ENCODE results near the gene TRPC3.
A peak's percentile ranks its signal among the peaks of the same experiment; 100 is the strongest.
"Not testable (repeated sequence)": the region's sequence is repeated elsewhere in the genome, so short reads cannot be mapped to it uniquely, and the experiment has no call there.

The TRPC3 gene

DNA sequence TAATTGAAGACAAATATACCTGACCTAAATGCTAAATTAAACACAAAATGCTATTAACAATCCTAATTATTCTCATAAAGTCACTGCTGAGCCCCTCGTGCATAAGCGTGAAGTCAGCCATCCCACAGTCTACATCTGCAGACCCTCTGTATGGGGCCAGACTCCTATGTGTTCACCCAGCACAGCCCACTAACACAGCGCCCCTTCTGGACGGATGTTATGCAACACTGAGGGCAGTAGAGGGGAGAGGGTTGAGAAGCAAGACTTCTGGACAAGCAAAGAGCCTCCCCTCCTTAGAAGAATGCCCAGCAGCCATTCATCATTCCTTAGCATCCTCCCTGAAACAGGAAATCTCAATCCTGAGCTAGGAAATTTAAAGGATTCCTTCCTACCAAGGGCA is 7.9 kb downstream of the TRPC3 start:
- DNase-seq, result no peak

DNA sequence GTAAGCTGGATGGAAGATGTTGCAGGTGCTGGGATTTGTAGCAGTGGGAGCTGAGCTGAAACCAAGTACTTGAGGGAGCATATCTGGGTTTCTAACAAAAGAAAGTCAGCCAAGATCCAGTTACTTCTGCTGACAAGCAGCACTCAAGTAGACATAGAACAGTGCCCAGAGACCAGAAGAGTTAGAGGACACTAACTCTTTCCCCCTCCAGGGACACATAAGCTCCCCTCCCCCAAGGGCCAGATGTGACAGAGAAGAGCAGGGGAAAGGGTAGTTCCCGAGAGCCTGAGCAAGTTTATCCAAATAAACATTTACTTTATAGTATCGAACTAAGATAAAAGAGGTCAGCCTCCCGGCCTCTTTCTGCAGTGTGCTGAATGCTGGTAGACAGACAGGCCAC is 12.2 kb downstream of the TRPC3 start:
- no peak for DNase-seq

DNA sequence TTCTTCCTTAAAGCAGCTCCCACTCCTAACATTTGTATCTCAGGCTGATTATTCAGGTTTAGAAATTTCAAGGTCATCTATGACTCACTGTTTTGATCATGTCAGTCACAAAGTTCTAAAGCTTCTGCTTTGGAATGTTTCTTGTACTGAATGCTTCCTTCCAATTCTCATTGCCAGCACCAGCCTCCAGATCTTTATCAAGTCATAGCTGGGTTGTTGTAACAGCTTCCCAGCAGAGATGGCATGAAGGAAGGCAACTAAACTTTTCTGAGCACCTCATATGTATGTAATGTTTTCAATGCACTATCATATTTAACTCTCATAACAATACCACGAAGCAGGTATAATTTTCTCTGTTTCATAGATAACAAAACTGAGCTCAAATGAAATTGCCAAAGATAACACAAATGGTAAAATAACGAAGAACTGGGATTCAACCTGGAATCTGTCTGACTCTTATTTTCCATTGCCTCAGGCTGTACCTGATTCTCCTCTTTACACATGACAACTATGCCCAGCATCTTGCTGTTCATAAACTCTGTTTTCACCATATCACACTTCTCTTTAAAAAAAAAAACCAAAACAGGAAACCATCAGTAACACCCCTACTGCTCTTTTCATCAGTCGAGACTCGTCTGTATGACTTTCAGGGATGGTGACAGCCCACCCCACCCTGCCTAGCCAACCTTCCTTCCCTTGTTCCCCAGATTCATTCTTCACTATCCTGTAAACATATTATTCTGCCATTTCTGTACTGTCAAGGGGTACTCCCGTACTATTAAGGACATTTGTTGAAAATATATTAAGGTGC is 13.4 kb downstream of the TRPC3 start:
- no peak for DNase-seq

DNA sequence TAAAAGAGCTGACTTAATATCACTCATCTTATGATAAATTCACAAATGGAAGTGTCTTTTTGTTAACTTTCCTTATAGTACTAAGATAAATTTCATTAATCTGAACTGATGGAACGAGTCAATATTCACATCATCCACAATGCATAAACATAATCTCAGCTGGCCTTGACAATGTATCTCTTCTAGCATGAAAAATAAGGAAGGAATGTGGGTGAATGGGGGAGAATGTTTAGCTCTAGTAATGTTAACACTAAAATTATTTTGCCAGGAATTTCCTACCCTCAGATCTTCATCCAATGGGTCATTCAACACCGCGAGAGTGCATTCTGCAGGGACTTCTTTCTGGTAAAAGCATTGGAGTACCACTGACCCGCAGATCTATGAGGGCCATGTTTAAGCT is 15.8 kb downstream of the TRPC3 start:
- no peak for DNase-seq

DNA sequence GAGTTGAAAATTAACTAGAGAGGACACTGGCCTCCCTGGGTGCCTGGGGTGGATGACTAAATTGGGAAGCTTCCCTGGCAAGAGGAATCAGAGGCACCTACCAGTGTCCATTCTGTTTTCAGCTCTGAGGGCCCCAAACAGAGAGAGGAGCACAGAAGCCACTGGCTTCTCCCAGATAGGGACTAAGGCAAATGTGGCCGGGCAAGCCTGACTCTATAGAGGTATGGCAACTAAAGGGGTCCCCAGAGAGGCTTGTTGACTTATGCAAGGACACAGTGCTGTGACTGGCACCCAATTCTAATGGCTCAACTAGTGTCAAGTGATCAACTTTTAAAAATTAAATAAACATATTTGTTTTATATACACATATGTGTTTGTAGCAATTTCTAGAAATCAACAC is 17.2 kb downstream of the TRPC3 start:
- DNase-seq, result no peak

DNA sequence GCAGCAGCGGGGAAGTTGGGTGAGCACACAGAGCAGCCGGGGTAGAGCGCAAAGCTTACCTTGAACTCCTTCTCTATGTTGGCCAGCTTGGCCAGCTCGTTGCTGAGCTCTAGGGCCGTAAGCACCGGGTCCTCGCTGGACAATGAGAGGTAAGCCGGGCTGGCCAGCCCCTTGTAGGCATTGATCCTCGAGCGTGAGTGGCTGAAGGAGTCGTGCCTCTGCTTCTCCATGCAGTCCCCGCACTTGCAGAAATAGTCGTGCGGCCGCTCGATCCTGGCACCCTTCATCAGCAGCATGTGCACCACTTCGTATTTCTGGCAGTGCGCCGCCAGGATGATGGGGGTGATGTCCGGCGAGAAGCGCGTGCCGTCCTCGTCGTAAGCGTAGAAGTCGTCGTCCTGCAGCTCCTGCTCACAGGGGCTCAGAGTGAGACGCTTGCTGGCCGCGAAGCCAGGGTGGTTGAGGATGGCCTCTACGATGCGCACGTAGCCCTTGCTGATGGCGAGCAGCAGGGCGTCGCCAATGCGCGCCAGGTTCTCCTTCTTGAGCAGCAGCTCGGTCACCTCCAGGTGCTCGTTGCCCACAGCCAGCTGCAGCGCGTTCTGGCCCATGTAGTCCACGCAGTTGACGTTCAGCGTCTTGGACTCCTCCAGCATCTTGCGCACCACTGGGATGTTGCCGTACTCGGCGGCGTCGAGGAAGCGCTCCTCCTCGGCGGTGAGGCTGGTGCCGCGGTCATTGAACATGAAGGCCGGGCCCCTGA is 19.5 kb downstream of the TRPC3 start:
- DNase-seq, result no peak

DNA sequence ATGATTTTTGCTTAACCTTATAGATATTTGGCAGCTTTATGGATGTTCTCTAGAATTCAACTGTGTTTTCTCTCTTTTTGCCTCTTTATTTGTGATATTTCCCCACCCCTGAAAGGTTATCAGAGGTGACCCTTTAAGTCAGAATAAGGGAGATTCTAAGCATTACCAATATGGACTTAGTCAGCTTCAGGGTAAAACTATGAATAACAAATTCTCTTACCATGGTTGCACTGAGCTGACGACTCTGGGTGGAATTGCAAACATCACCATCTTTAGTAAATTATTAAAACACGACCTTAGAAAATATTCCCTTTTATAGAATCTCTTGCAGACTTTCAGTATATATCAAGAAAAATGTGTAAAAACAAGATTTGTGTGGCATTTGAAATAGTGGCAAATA is 21.6 kb downstream of the TRPC3 start:
- DNase-seq, result no peak

DNA sequence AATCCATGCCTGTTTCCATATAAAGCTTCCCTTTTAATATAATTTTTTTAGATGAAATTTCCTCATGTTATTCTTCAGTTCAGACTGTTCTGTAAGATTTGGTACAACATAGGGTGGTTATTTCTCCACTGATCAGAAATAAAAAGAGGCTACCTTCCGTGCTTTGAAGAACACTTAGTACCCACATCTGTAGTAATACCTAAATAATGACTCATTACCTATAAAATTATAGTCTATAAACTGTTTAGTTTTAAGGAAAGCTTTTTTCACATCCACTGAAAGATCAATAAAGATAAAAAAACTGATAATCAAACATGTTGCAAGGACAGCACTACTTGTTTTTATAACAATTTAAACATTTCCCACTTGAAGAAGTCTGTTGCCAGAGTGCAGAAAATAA is 23.9 kb downstream of the TRPC3 start:
- no peak for DNase-seq

DNA sequence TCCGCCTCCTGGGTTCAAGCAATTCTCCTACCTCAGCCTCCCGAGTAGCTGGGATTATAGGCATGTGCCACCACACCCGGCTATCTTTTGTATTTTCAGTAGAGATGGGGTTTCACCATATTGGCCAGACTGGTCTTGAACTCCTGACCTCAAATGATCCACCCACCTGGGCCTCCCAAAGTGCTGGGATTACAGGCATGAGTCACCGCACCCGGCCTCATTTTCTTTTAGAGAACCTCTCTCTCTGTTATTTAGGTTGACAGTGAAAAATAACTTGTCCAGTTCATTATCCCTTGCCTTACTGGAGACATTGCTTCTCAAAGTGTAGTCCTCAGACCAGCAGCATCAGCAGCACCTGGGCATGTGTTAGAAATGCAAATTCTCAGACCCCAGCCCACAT is 25.4 kb downstream of the TRPC3 start:
- DNase-seq, result not testable (repeated sequence)

DNA sequence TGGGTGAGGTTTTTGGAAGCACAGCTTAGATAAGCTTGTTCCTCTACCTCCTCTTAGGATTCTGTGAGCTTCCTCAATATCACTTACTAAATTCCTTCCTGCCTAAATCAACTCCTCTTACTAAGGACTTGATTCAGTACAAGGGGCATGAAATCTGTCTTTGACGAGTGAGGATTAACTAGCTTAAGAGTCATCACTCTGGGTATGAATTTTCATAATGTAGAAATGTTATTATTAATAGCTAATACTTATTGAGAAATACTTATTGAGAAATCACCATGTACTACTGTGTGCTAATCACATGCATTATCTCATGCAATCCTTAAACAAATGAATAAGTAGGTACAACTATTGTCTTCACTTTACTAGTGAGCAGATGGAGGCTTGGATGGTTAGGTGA is 28.6 kb downstream of the TRPC3 start:
- no peak for DNase-seq

DNA sequence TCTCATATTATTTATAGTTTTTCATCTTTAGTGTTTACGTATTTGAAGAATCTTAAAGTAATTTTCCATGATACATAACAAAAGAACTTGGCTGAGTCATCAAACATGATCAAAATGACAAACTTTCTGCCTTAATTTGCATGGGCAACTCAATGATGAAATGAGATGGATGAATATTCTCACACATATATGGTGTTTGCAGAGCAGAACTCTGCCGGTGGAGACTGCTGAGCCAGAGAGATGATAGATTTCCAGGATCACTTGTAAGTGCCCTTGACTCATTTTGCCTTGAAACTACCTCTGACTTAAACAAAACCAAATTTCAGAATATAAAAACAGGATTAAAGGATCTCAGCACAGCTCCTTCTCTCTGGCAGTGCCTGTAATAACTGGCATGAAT is 38.2 kb downstream of the TRPC3 start:
- no peak for DNase-seq

DNA sequence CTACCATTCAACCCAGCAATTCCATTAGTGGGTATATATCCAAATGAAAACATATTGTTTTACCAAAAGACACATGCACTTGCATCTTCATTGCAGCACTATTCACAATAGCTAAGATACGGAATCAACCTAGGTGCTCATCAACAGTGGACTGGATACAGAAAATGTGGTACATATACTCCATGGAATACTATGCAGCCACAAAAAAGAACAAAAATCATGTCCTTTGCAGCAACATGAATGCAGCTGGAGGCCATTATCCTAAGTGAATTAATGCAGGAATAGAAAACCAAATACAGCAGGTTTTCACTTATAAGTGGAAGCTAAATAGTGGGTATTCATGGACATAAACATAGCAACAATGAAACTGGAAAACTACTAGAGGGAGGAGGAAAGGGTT is 43.5 kb downstream of the TRPC3 start:
- no peak for DNase-seq

DNA sequence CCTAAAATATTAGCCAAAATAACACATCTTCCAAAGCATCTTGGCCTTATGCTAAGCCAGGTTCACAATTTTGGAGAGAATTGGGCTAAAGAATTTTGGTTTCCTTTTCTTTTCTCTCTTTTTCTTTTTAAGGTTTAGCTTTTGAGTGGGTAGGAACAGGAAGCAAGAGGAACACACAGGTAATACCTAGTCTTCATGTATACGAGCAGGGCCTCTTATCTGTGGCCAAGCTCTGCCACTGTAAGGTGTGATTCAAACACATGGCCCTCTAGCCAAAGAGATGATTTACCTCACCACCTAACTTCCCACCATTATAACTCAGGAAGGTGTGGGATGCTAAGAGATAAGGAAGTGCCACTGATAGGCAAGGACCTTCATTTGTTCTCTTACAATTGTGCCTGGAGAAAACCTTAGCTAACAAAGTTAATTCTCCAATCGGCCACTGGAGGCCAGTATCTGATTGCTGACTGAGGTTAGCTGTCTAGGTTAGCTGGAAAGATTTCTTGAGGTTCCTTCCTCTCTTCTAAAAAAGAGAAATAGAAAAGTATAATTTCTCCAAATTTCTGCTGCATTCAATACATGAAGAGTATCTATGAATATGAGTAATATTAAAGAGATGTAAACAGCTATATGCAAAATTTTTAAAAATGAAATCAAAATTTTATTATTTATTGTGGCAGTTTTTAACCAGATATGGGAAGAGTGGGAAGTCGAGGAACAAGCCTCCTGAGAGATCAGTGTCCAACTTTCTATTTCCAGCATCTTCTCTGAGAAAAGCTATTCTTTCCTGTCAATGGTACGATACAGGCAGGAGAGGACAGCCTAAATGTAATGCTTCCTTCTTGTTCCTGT is 51.5 kb downstream of the TRPC3 start:
- DNase-seq, result peak; percentile 21

DNA sequence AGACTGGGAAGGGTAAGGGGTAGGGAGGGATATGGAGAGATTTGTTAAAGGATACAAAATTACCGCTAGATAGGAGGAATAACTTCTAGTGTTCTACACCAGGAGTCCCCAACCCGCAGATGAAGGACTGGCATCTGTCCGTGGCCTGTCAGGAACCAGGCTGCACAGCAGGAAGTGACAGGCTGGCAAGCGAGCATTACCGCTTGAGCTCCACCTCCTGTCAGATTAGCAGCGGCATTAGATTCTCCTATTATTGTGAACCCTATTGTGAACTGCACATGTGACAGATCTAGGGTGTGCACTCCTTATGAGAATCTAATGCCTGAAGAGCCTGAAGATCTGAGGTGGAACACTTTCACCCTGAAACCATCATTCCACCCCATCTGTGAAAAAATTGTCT is 53.7 kb downstream of the TRPC3 start:
- DNase-seq, result peak; percentile 4

DNA sequence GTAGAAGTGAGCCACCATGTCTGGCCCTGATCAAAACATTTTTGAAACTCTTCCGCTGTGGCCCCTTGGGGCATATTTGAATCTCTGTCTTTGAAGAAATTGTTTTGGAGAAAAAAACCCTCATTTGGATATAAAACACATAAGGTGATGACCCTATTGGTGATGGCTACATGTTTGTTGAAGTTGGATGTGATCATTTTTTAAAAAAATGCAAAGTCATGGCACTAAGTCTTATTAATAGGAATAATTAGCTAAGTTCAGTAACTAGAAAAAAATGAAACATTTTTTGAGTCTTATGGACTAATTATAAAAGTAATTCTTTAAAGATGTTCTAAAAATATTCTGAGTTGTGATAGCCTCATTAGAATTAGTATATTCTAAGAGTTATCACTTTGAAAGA is 63.7 kb downstream of the TRPC3 start:
- DNase-seq, result no peak

DNA sequence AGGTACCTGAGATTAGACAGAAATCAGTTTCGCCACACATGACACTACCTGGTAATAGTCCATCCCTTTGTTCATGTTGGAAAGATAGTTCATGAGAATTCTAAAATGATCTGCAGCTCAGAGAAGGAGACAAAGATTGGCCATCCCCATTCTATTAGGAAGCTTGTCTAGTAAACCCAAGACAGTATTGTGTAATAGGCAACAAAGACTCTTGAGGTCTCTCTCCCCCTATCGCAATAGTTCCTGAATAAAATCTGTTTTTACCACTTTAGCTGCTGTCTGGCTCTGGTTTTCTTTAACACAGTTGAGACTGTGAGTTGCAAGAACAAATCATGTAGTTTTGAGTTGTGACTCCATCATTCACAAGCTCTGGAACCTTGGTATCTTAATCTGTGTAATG is 66.7 kb downstream of the TRPC3 start:
- no peak for DNase-seq

DNA sequence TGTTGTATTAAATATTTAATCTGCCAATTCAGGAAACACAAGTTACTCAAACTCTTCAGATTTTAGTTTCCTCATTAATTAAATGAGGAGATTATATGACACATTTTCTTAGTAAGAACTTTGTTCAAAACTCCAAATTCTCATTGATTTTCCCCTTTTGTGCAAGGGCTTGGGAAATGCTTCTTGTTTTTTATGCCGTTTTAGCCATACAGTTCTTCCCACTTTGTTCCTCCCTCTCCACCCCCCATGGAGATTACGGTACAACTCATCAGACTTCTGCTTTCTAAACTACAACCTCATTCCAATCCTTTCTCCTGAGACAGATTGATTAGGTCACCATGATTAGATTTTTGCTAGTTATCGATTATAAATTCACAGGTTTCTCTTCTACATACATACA is 70.7 kb downstream of the TRPC3 start:
- DNase-seq, result no peak

DNA sequence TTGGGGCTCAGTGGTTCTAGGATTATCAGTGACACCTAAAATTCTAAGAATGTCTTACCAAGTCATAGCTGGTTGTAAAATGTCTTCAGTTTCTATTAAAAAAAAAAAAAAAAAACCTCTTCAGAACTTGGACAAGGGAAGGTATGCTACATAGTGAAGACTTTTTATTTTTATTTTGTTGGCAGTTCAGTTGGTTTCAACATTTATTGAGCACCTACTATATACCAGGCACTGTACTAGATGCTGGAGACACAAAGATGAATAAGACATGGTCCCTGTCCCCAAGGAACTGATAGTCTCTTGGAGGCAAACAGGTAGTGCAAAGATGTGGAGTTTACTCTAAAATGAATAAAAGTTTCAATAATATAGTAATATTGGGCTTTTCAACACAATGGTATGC is 72.7 kb downstream of the TRPC3 start:
- no peak for DNase-seq

DNA sequence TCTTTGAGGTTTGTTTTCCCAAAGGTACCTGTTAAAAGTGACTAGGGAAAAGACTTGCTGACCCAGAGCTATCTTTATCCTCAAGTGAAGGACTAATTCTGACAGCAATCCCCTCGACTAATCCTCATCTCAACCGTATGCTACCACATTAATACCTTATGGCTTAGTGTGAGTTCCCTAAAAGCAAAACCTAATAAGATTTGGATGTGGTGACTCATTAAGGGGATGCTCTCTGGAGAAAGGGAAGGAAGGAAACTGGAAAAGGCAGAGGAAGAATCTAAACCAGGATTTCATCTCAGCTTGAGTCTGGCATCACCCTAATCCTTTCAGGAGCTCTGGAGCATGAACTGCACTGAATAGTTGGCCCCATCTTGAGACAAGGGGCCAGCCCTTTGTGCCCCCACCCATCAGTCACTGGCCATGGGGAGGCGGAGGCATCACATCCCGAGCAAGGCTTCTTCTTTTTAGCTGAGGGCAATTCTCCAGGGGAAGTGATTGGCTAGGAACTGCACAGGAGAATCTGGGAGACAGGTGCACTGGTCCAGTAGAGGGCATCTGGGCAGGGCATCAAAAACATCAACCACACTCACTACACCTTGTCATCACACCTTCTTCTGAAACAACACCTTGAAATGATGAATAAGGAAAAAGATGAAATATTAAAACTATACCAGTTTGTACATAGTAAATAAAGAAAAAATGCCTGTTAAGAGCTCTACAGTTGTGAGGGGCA is 74.7 kb downstream of the TRPC3 start:
- no peak for DNase-seq

DNA sequence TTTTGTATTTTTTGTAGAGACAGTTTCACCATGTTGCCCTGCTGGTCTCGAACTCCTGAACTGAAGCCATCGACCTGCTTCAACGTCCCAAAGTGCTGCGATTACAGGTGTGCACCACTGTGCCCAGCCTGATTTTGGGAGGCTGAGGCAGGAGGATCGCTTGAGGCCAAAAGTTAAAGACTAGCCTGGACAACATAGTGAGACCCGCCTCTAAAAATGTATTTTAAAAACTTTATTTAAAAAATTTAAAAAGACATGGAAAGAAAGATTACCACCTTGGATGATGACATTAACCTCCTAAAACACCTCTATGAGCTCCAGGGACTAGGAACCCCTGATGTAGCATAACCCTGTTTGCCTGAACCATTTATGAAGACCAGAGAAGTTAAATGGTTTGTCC is 75.8 kb downstream of the TRPC3 start:
- no peak for DNase-seq

DNA sequence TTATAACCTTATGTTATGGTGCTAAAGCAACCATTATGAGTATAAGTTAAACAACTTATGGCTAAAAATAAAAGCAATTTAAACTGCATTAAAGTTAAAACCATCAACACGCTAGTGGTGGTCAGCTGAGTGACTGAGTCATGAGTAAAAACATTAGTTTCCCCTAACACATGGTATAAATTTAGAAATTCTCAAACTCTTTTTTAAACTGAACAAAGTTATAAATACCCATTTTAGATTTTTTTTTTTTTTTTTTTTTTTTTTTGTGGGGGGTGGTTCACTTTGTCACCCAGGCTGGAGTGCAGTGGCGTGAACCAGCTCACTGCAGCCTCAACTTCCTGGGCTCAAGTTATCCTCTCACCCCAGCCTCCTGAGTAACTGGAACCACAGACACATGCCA is 76.2 kb downstream of the TRPC3 start:
- DNase-seq, result no peak

DNA sequence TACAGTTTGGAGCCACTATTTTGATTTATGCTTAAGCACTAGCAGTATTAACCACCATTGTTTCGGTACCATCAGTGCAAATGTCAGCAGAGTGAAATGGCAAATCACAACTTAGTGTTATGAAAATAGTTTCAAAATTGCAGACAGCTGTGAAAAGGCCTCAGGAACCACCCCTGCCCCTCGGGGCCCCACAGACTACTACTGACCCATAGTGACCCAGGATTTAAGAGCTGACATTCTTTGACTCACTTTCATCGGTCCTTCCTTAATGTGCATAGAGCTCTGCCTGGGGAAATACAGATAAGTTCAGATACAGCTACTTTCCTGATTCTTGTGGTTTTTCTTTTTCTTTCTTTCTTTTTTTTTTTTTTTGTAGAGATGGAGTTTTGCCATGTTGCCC is 78.3 kb downstream of the TRPC3 start:
- no peak for DNase-seq

Measured in activated gamma-delta T cell treated with Interleukin-2 at 50 U/mL for 16 hours (primary cell).